Gastroesophageal sphincter (tissue), 4 donors: ENCODE measurements around the gene C15orf62. TPM values are rescaled to one million over a fixed set of nuclear protein-coding genes. Genes with fewer than 3 reads are reported as not detected.
A peak's percentile ranks its signal among the peaks of the same experiment; 100 is the strongest.

Experiments used
- ATAC-seq: fragments of 150-250 bp; one replicate; pipeline ENCODE4 v1.9.1; 2016; ENCODE audit warnings: mild to moderate bottlenecking, moderate library complexity
- H3K27ac ChIP-seq, 4 donors: fragments of 200-600 bp; sonication (generic) in 3 of 4; 1 replicate in 3 of 4; 2 replicates in 1 of 4; pipeline ENCODE4 v1.5.1; 2016 to 2019
- H3K27me3 ChIP-seq: fragments of 200-600 bp; sonication (generic); one replicate; pipeline ENCODE4 v1.5.1; 2019
- H3K36me3 ChIP-seq, 2 donors: fragments of 200-600 bp; sonication (generic); one replicate each; pipeline ENCODE4 v1.5.1; 2019; ENCODE audit warnings: control low read depth in 1 of 2
- H3K4me1 ChIP-seq, 3 donors: fragments of 200-600 bp; sonication (generic); 1 replicate in 2 of 3; 2 replicates in 1 of 3; pipeline ENCODE4 v1.5.1; 2016 to 2019; ENCODE audit warnings: control low read depth in 2 of 3
- H3K4me3 ChIP-seq, 2 donors: fragments of 200-600 bp; sonication (generic); one replicate each; pipeline ENCODE4 v1.5.1; 2019; ENCODE audit warnings: mild to moderate bottlenecking in 1 of 2, moderate library complexity in 1 of 2
- H3K9me3 ChIP-seq, 3 donors: fragments of 200-600 bp; sonication (generic); one replicate each; pipeline ENCODE4 v1.5.1; 2017 to 2019; ENCODE audit warnings: control low read depth in 2 of 3
- EP300 ChIP-seq: sonication (generic); formaldehyde crosslinking; IDR thresholded peaks from one replicate; pipeline ENCODE4 v1.6.1; 2017; ENCODE audit warnings: antibody characterized with exemption, mild to moderate bottlenecking
- POLR2A ChIP-seq, 2 donors: fragments of 450-650 bp; IDR thresholded peaks; one replicate each; pipeline ENCODE4 v1.6.1; 2017; ENCODE audit warnings: antibody characterized with exemption in 2 of 2, mild to moderate bottlenecking in 2 of 2, moderate library complexity in 1 of 2
- POLR2AphosphoS5 ChIP-seq: sonication (generic); formaldehyde crosslinking; IDR thresholded peaks from one replicate; pipeline ENCODE4 v1.6.1; 2017; ENCODE audit warnings: antibody characterized with exemption
- WGBS, 2 donors: methylation state at CpG; one replicate each; pipeline ENCODE4 v1.1.5; 2018; ENCODE audit warnings: low coverage in 1 of 2; 5-methylcytosine and 5-hydroxymethylcytosine counted together
- total RNA-seq, 4 donors: library from RNA; depleted of rRNA; stranded (reverse); fragments of >200 nt; gene quantifications; one replicate each; pipeline ENCODE4 v1.1.0, GENCODE V29; 2016
- TF ChIP-seq, protein P1 (sequence below), 4 experiments: fragments of 200-600 bp in 2 of 4; fragments of 450-650 bp in 2 of 4; sonication (generic) in 1 of 4; IDR thresholded peaks; one replicate each; pipeline ENCODE4 v1.5.1; 2017 to 2019; ENCODE audit warnings: antibody characterized with exemption in 4 of 4, mild to moderate bottlenecking in 2 of 4, moderate library complexity in 2 of 4

The C15orf62 gene
- total RNA-seq, 4 donors from 2014 or later = 0.16 to 0.42 (median 0.31) TPM

DNA sequence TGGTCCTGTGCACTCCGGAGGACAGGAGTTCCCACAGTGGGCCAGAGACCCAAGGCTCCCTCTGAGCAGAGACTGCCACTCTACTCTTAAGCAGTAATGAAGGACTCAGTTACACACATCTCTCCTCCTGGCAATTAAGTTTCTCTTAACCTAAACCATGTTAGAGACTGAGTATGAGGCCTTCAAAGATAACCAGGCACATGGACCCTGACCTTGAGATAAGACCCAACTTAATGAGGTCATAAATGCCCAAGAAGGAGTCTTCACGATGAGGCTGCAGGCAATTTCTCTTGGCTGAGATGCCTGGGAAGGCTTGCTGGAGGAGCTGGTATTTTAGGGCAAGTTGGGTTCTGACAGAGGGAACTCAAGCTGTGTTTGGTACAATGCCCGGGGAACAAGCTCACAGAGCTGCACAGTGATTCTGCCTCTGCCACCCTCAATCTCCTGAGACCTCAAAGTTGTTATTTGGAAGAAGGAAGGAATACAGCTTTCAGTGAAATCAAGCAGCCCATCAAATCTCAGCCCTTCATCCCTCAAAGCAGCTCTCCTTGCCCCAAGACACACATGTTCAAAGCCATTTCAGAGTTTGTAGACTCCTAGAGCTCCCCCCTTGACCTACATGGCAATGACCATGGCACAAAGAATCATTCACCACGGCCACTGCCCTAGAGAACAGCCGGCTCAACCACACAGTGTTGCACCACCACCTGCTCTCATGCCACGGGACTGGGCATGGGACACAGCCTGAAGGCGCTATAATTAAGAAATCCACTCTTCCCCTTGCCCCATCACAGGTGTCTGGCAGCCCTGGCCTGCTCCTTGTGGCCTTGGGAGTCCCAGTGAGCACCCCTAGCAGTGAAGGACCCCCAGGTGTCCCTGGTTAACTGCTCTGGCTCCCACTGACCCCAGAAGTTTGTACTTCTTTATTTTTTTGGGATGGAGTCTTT lies 21.8 kb upstream of the C15orf62 start:
- H3K27ac ChIP-seq = no peak overlapping the region
- peaks cover 0 to 13% (median 0%) of the 10 kb centered on the region in 3 donors for H3K4me1 ChIP-seq
- H3K36me3 ChIP-seq = peaks cover 0 to 94% of the 10 kb centered on the region in 2 donors
- H3K4me3 ChIP-seq = no peak overlapping the region
- H3K9me3 ChIP-seq = no peaks in the 10 kb centered on the region
- WGBS, 2 donors = 69 to 73% methylated on average over 2 to 3 of the region's 7 CpGs
- no peak for TF ChIP-seq POLR2A (IDR thresholded peaks at IDR 0.05)
- TF ChIP-seq EP300 = no peak
- TF ChIP-seq POLR2AphosphoS5 = no peak
- no peak for ATAC-seq
- no peaks in the 10 kb centered on the region for H3K27me3 ChIP-seq

GRCh38 chr15:40749151-40749630 lies 20.6 kb upstream of the C15orf62 start:
- TF ChIP-seq POLR2AphosphoS5 (no peak), EP300 (no peak), POLR2A (IDR thresholded peaks at IDR 0.05) (no peak)
- TF ChIP-seq, protein P1, sequence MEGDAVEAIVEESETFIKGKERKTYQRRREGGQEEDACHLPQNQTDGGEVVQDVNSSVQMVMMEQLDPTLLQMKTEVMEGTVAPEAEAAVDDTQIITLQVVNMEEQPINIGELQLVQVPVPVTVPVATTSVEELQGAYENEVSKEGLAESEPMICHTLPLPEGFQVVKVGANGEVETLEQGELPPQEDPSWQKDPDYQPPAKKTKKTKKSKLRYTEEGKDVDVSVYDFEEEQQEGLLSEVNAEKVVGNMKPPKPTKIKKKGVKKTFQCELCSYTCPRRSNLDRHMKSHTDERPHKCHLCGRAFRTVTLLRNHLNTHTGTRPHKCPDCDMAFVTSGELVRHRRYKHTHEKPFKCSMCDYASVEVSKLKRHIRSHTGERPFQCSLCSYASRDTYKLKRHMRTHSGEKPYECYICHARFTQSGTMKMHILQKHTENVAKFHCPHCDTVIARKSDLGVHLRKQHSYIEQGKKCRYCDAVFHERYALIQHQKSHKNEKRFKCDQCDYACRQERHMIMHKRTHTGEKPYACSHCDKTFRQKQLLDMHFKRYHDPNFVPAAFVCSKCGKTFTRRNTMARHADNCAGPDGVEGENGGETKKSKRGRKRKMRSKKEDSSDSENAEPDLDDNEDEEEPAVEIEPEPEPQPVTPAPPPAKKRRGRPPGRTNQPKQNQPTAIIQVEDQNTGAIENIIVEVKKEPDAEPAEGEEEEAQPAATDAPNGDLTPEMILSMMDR (IDR thresholded peaks at IDR 0.05) = no peak
- H3K9me3 ChIP-seq = no peaks in the 10 kb centered on the region
- no peak for ATAC-seq
- H3K27me3 ChIP-seq = no peaks in the 10 kb centered on the region
- peaks cover 0 to 26% (median 2%) of the 10 kb centered on the region in 3 donors for H3K4me1 ChIP-seq
- no peak overlapping the region for H3K4me3 ChIP-seq
- no CpG with 5 or more reads among the region's 4 CpGs for WGBS, 2 donors
- H3K36me3 ChIP-seq = peaks cover 0 to 82% of the 10 kb centered on the region in 2 donors
- H3K27ac ChIP-seq = no peak overlapping the region

- Histone ChIP-seq H3K27ac (no peak overlapping the region), H3K4me3 (no peak overlapping the region), H3K9me3 (no peaks in the 10 kb centered on the region), H3K27me3 (no peaks in the 10 kb centered on the region), H3K36me3 (peaks cover 0 to 65% of the 10 kb centered on the region in 2 donors), H3K4me1 (peaks cover 0 to 35% (median 4%) of the 10 kb centered on the region in 3 donors)
- 100% methylated on average over 1 of the region's 4 CpGs; no CpG with 5 or more reads in 1 of the 2 donors for WGBS, 2 donors
- TF ChIP-seq POLR2AphosphoS5 (no peak), EP300 (no peak), POLR2A (IDR thresholded peaks at IDR 0.05) (no peak)
- TF ChIP-seq, protein P1 (IDR thresholded peaks at IDR 0.05) = no peak
- ATAC-seq = no peak
These were observed 18.9 kb upstream of the C15orf62 start for GRCh38 chr15:40750885-40751284.

DNA sequence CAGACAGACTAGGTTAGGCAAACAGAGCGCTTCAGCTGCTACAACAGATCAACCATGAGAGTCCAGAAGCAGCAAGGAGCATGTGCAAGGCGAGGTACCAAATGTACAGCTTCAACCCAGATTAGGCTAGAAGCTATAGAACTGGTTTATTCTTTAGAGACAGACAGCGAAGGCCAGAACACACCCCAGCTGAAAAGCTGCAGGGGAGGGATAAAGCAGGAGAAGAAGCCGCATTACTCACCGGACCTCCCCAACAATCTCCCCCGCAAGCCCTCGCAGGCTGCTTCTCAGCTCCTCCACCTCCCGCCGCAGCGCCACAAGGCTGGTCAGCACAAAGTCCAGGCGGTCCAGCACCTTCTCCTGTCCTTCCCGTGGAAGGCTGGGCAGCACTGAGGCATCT lies 18.0 kb upstream of the C15orf62 start:
- Histone ChIP-seq H3K36me3 (peaks cover 0 to 59% of the 10 kb centered on the region in 2 donors), H3K4me1 (peaks cover 0 to 37% (median 4%) of the 10 kb centered on the region in 3 donors)
- no peak for TF ChIP-seq POLR2A (IDR thresholded peaks at IDR 0.05)

GRCh38 chr15:40754574-40754882 lies 15.3 kb upstream of the C15orf62 start:
- H3K4me1 ChIP-seq = peaks cover 0 to 37% (median 4%) of the 10 kb centered on the region in 3 donors
- H3K9me3 ChIP-seq = no peaks in the 10 kb centered on the region
- peaks cover 0 to 31% of the 10 kb centered on the region in 2 donors for H3K36me3 ChIP-seq
- no CpG with 5 or more reads among the region's 22 CpGs for WGBS, 2 donors
- TF ChIP-seq POLR2AphosphoS5 = no peak
- TF ChIP-seq POLR2A (IDR thresholded peaks at IDR 0.05) = no peak
- TF ChIP-seq, protein P1 (IDR thresholded peaks at IDR 0.05) = no peak
- no peak for TF ChIP-seq EP300
- peak overlapping the region; percentile 36 to 87 (median 84) for H3K27ac ChIP-seq
- ATAC-seq = peak; percentile 18
- no peaks in the 10 kb centered on the region for H3K27me3 ChIP-seq
- H3K4me3 ChIP-seq = peak overlapping the region; percentile 73 to 94

More for the DNA sequence above, 18.0 kb upstream of the C15orf62 start:
- H3K9me3 ChIP-seq = no peaks in the 10 kb centered on the region
- H3K27ac ChIP-seq = no peak overlapping the region
- H3K4me3 ChIP-seq = no peak overlapping the region
- no peak for ATAC-seq
- 94 to 100% methylated on average over 3 to 4 of the region's 12 CpGs for WGBS, 2 donors
- no peaks in the 10 kb centered on the region for H3K27me3 ChIP-seq
